GM12878 (cell line): Measurements from ENCODE around the gene HHLA2. TPM values are rescaled to one million over a fixed set of nuclear protein-coding genes. Genes with fewer than 3 reads are reported as not detected.

Experiments
- ATAC-seq: fragments of 200-7000 bp; cut with Tn5 transposase; 3 replicates; pipeline ENCODE4 v1.9.1; 2020; ENCODE audit warnings: mild to moderate bottlenecking, moderate library complexity
- BruUV-seq: library from RNA; stranded (reverse); fragments of 400-500 nt; replicated peaks from 2 replicates; lab custom pipeline; 2021; lab: Mats Ljungman, UMichigan
- CTCF ChIA-PET: fragments of 300-600 bp; sonication (Branson Sonifier 250); formaldehyde crosslinking; extraction: SDS; loops from one replicate; lab custom pipeline; 2021; ENCODE audit warnings: inconsistent platforms; lab: Yijun Ruan, JAX
- POLR2A ChIA-PET: fragments of 350-600 bp; formaldehyde crosslinking; extraction: SDS; loops from one replicate; lab custom pipeline; 2021; ENCODE audit warnings: inconsistent platforms; lab: Charles Lee
- RAD21 ChIA-PET: fragments of 300-600 bp; sonication (Branson Sonifier 250); formaldehyde crosslinking; loops from one replicate; lab custom pipeline; 2023; ENCODE audit warnings: antibody characterized with exemption; ENCODE audit not compliant: unreplicated experiment; lab: Charles Lee
- SMC1A ChIA-PET: fragments of 300-600 bp; sonication (Branson Sonifier 250); formaldehyde crosslinking; loops from one replicate; lab custom pipeline; 2023; ENCODE audit not compliant: unreplicated experiment, uncharacterized antibody; lab: Charles Lee
- DNase-seq: peaks from one replicate; pipeline ENCODE4 v3.0.0-alpha.2; 2011; ENCODE audit warnings: low read depth, low spot score
- FAIRE-seq: peaks from 3 replicates; lab custom pipeline; 2011; peaks lifted over from hg19 to GRCh38; lab: Jason Lieb, UNC
- H2AFZ ChIP-seq: 2 replicates; pipeline ENCODE4 v1.6.0; 2011; ENCODE audit warnings: low read depth, low read length, control low read depth; ENCODE audit not compliant: control insufficient read depth
- H3K27ac ChIP-seq: 2 replicates; pipeline ENCODE4 v1.5.1; 2011; ENCODE audit warnings: control low read depth; ENCODE audit not compliant: control insufficient read depth, insufficient read depth
- H3K27me3 ChIP-seq, 2 experiments: replicated peaks in 1 of 2; 2 replicates each; pipeline versions ENCODE4 v1.6.0 to v1.6.1; 2011; ENCODE audit warnings: low read length in 1 of 2; ENCODE audit not compliant: control insufficient read depth in 2 of 2, insufficient read depth in 2 of 2
- H3K36me3 ChIP-seq, 2 experiments: 2 replicates each; pipeline ENCODE4 v1.5.1; 2011; ENCODE audit warnings: low read length in 1 of 2; ENCODE audit not compliant: control insufficient read depth in 2 of 2, insufficient read depth in 2 of 2
- H3K4me1 ChIP-seq: 2 replicates; pipeline ENCODE4 v1.6.1; 2011; ENCODE audit warnings: mild to moderate bottlenecking, low read length, moderate library complexity, mixed read lengths; ENCODE audit not compliant: control insufficient read depth, insufficient read depth
- H3K4me2 ChIP-seq: 2 replicates; pipeline ENCODE4 v1.6.0; 2011; ENCODE audit warnings: control low read depth; ENCODE audit not compliant: control insufficient read depth, insufficient read depth
- H3K4me3 ChIP-seq: fragments of 200-600 bp; sonication (generic); 2 replicates; pipeline ENCODE4 v1.5.1; 2016
- H3K79me2 ChIP-seq: 2 replicates; pipeline ENCODE4 v1.6.0; 2011; ENCODE audit warnings: low read length; ENCODE audit not compliant: control insufficient read depth, insufficient read depth
- H3K9ac ChIP-seq: 2 replicates; pipeline ENCODE4 v1.8.0; 2011; ENCODE audit warnings: low read length, control low read depth, mixed read lengths; ENCODE audit not compliant: control insufficient read depth, insufficient read depth
- H3K9me3 ChIP-seq: replicated peaks from 3 replicates; pipeline ENCODE4 v1.5.1; 2011; ENCODE audit warnings: mild to moderate bottlenecking, low read length; ENCODE audit not compliant: control insufficient read depth, insufficient read depth
- H4K20me1 ChIP-seq: 2 replicates; pipeline ENCODE4 v1.6.0; 2011; ENCODE audit not compliant: control insufficient read depth, insufficient read depth
- BRCA1 ChIP-seq: IDR thresholded peaks from 2 replicates; pipeline ENCODE4 v1.6.1; 2011; ENCODE audit warnings: low read depth, low read length, improper control_type of control experiment
- NRF1 ChIP-seq: conservative IDR thresholded peaks from 2 replicates; pipeline ENCODE4 v1.6.1; 2011; ENCODE audit warnings: mild to moderate bottlenecking, low read depth, low read length, improper control_type of control experiment
- POLR2AphosphoS5 ChIP-seq: IDR thresholded peaks from 2 replicates; pipeline ENCODE4 v1.6.1; 2011; ENCODE audit warnings: mild to moderate bottlenecking, low read length, inconsistent platforms
- RAD21 ChIP-seq: IDR thresholded peaks from 2 replicates; pipeline ENCODE4 v1.6.1; 2011; ENCODE audit warnings: mild to moderate bottlenecking, low read depth, low read length, moderate library complexity; ENCODE audit not compliant: insufficient read depth
- RCOR1 ChIP-seq: conservative IDR thresholded peaks from 2 replicates; pipeline ENCODE4 v1.6.1; 2012; ENCODE audit warnings: low read depth, low read length, improper control_type of control experiment
- SMC3 ChIP-seq: IDR thresholded peaks from 2 replicates; pipeline ENCODE4 v1.6.1; 2011; ENCODE audit warnings: low read length, improper control_type of control experiment, borderline replicate concordance
- SRF ChIP-seq, 2 experiments: IDR thresholded peaks; 2 replicates each; pipeline ENCODE4 v1.6.1; 2011; ENCODE audit warnings: low read depth in 2 of 2, low read length in 2 of 2, mild to moderate bottlenecking in 1 of 2, moderate library complexity in 1 of 2
- WGBS: methylation state at CpG from one replicate; pipeline ENCODE4 v1.1.6; 2016; ENCODE audit warnings: low lambda C conversion rate; ENCODE audit not compliant: insufficient replicate concordance, insufficient coverage; ENCODE audit errors: missing lambda C conversion rate; 5-methylcytosine and 5-hydroxymethylcytosine counted together
- in situ Hi-C: fragments of 300-500 bp; cut with MboI; formaldehyde crosslinking; loops from 9 replicates; pipeline ENCODE4 v1.14.3; 2018; ENCODE audit warnings: mixed read lengths
- intact Hi-C: fragments of 100-400 bp; cut with micrococcal nuclease; formaldehyde crosslinking; loops from one replicate; pipeline ENCODE4 v1.14.2; 2022; ENCODE audit not compliant: unreplicated experiment
- polyA plus RNA-seq, 11 experiments: library from polyadenylated mRNA; depleted of rRNA in 4 of 11; unstranded in 6 of 11; stranded (reverse) in 5 of 11; fragments of >200 nt; fragmentation: Nextera tagmentation in 4 of 11; fragmentation: Illumina TruSeq in 1 of 11; extraction: Ambion mirVana in 4 of 11; extraction: Trizol in 1 of 11; gene quantifications; 1 replicate in 1 of 11; 2 replicates in 10 of 11; pipeline versions ENCODE4 v1.2.1 to v1.2.3, GENCODE V29; 2011 to 2016; ENCODE audit warnings: inconsistent platforms in 2 of 11, missing spikeins in 2 of 11, low read depth in 1 of 11
- total RNA-seq, 4 experiments: library from RNA; depleted of rRNA in 3 of 4; stranded (reverse); fragments of >200 nt in 3 of 4; fragmentation: Illumina TruSeq in 1 of 4; extraction: Trizol in 1 of 4; gene quantifications; 2 replicates each; pipeline versions ENCODE4 v1.2.1 to v1.2.3, GENCODE V29; 2013 to 2021
- TF ChIP-seq, protein P1 (sequence below): IDR thresholded peaks from 2 replicates; pipeline ENCODE4 v1.6.1; 2011; ENCODE audit warnings: borderline replicate concordance, low read depth, mild to moderate bottlenecking, moderate library complexity, mixed read lengths, low read length; ENCODE audit not compliant: insufficient read depth; ENCODE audit errors: extremely low read length
- TF ChIP-seq, protein P2 (sequence below): fragments of 450-650 bp; IDR thresholded peaks from 2 replicates; pipeline ENCODE4 v1.6.1; 2017; ENCODE audit warnings: mild to moderate bottlenecking, moderate library complexity
- TF ChIP-seq, protein P3 (sequence below): fragments of 450-650 bp; formaldehyde crosslinking; IDR thresholded peaks from 2 replicates; pipeline ENCODE4 v1.4.0; 2022; ENCODE audit warnings: mild to moderate bottlenecking, moderate library complexity
- TF ChIP-seq, protein P4 (sequence below): fragments of 450-650 bp; IDR thresholded peaks from 2 replicates; pipeline ENCODE4 v1.6.1; 2017; ENCODE audit warnings: mild to moderate bottlenecking, low read depth, inconsistent platforms; ENCODE audit not compliant: poor library complexity, severe bottlenecking

HHLA2 gene
- total and polyA plus RNA-seq, 10 of the 15 experiments (the other 5 are each of a cell fraction or from before 2014, with no cell fraction given), result 0.11 to 1.3 (median 0.28) TPM; not detected in 1

DNA sequence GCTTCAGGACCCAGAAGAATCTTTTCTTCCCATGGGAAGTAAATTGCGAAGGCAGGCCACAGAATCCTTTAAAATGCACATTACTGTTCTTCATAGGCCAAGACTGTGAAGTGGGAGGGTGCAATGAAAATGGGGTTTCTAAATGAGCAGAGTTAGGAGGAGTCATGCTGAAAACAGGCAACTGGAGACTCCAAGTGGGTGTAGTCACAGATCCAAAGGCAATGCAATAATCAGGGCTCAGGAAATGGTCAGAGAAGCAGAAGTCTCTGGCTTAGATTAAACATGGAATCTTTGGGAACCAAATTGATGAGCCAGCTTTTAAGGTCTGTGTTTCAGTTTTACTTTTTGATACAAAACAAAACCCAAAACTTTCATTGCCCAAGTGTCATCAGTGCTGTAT lies 37.6 kb downstream of the HHLA2 start:
- Histone ChIP-seq H3K27me3 (no peaks in the 10 kb centered on the region), H3K4me2 (no peak overlapping the region), H3K9me3 (no peaks in the 10 kb centered on the region), H3K4me1 (no peaks in the 10 kb centered on the region), H3K27ac (no peak overlapping the region), H3K9ac (no peak overlapping the region), H3K36me3 (no peaks in the 10 kb centered on the region), H3K4me3 (no peak overlapping the region), H4K20me1 (no peaks in the 10 kb centered on the region), H3K79me2 (no peaks in the 10 kb centered on the region), H2AFZ (no peak overlapping the region)
- in situ Hi-C loops, result no loop called here
- SMC1A ChIA-PET, result no interaction called here
- intact Hi-C loops, result no loop called here
- FAIRE-seq, result no peak
- no peak for DNase-seq
- 83% methylated on average over 1 of the region's 1 CpG for WGBS
- POLR2A ChIA-PET, result no interaction called here
- RAD21 ChIA-PET, result no interaction called here
- CTCF ChIA-PET, result interaction anchor here (1.0 kb wide), 1 partner anchor 181 kb away, joined by 3 read pairs; no protein-coding TSS in a partner anchor
- BruUV-seq, result no TSS peak
- no peak for ATAC-seq
- TF ChIP-seq SRF (IDR thresholded peaks at IDR 0.05; ENCODE audit: low read depth in 2 of 2, low read length in 2 of 2), result no peak
- no peak for TF ChIP-seq BRCA1
- no peak for TF ChIP-seq RCOR1
- TF ChIP-seq, protein P1, sequence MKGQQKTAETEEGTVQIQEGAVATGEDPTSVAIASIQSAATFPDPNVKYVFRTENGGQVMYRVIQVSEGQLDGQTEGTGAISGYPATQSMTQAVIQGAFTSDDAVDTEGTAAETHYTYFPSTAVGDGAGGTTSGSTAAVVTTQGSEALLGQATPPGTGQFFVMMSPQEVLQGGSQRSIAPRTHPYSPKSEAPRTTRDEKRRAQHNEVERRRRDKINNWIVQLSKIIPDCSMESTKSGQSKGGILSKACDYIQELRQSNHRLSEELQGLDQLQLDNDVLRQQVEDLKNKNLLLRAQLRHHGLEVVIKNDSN, result no peak
- TF ChIP-seq, protein P2, sequence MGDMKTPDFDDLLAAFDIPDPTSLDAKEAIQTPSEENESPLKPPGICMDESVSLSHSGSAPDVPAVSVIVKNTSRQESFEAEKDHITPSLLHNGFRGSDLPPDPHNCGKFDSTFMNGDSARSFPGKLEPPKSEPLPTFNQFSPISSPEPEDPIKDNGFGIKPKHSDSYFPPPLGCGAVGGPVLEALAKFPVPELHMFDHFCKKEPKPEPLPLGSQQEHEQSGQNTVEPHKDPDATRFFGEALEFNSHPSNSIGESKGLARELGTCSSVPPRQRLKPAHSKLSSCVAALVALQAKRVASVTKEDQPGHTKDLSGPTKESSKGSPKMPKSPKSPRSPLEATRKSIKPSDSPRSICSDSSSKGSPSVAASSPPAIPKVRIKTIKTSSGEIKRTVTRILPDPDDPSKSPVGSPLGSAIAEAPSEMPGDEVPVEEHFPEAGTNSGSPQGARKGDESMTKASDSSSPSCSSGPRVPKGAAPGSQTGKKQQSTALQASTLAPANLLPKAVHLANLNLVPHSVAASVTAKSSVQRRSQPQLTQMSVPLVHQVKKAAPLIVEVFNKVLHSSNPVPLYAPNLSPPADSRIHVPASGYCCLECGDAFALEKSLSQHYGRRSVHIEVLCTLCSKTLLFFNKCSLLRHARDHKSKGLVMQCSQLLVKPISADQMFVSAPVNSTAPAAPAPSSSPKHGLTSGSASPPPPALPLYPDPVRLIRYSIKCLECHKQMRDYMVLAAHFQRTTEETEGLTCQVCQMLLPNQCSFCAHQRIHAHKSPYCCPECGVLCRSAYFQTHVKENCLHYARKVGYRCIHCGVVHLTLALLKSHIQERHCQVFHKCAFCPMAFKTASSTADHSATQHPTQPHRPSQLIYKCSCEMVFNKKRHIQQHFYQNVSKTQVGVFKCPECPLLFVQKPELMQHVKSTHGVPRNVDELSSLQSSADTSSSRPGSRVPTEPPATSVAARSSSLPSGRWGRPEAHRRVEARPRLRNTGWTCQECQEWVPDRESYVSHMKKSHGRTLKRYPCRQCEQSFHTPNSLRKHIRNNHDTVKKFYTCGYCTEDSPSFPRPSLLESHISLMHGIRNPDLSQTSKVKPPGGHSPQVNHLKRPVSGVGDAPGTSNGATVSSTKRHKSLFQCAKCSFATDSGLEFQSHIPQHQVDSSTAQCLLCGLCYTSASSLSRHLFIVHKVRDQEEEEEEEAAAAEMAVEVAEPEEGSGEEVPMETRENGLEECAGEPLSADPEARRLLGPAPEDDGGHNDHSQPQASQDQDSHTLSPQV, result no peak
- TF ChIP-seq, protein P3, sequence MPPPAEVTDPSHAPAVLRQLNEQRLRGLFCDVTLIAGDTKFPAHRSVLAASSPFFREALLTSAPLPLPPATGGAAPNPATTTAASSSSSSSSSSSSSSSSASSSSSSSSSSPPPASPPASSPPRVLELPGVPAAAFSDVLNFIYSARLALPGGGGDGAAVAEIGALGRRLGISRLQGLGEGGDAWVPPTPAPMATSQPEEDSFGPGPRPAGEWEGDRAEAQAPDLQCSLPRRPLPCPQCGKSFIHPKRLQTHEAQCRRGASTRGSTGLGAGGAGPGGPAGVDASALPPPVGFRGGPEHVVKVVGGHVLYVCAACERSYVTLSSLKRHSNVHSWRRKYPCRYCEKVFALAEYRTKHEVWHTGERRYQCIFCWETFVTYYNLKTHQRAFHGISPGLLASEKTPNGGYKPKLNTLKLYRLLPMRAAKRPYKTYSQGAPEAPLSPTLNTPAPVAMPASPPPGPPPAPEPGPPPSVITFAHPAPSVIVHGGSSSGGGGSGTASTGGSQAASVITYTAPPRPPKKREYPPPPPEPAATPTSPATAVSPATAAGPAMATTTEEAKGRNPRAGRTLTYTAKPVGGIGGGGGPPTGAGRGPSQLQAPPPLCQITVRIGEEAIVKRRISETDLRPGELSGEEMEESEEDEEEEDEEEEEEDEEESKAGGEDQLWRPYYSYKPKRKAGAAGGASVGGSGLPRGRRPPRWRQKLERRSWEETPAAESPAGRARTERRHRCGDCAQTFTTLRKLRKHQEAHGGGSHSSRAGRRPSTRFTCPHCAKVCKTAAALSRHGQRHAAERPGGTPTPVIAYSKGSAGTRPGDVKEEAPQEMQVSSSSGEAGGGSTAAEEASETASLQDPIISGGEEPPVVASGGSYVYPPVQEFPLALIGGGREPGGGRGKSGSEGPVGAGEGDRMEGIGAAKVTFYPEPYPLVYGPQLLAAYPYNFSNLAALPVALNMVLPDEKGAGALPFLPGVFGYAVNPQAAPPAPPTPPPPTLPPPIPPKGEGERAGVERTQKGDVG, result no peak
- no peak for TF ChIP-seq RAD21
- no peak for TF ChIP-seq POLR2AphosphoS5
- no peak for TF ChIP-seq NRF1
- TF ChIP-seq, protein P4, sequence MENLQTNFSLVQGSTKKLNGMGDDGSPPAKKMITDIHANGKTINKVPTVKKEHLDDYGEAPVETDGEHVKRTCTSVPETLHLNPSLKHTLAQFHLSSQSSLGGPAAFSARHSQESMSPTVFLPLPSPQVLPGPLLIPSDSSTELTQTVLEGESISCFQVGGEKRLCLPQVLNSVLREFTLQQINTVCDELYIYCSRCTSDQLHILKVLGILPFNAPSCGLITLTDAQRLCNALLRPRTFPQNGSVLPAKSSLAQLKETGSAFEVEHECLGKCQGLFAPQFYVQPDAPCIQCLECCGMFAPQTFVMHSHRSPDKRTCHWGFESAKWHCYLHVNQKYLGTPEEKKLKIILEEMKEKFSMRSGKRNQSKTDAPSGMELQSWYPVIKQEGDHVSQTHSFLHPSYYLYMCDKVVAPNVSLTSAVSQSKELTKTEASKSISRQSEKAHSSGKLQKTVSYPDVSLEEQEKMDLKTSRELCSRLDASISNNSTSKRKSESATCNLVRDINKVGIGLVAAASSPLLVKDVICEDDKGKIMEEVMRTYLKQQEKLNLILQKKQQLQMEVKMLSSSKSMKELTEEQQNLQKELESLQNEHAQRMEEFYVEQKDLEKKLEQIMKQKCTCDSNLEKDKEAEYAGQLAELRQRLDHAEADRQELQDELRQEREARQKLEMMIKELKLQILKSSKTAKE, result no peak
- no peak for TF ChIP-seq SMC3
